Prostate gland (tissue), 2 donors: ENCODE data around the gene SYT2. TPM values are rescaled to one million over a fixed set of nuclear protein-coding genes. Genes with fewer than 3 reads are reported as not detected.

Experiments used
- DNase-seq: peaks from one replicate; pipeline ENCODE4 v3.0.0-alpha.2; 2019; ENCODE audit warnings: low spot score
- H3K27ac ChIP-seq, 2 donors: fragments of 200-600 bp; sonication (generic); 2 replicates each; pipeline ENCODE4 v1.5.1; 2017 to 2019
- H3K27me3 ChIP-seq: fragments of 200-600 bp; sonication (generic); replicated peaks from 2 replicates; pipeline ENCODE4 v1.5.1; 2019; ENCODE audit not compliant: insufficient read depth
- H3K36me3 ChIP-seq, 2 donors: fragments of 200-600 bp; sonication (generic); 1 replicate in 1 of 2; 2 replicates in 1 of 2; pipeline versions ENCODE4 v1.5.1 to v1.8.1; 2017 to 2019
- H3K4me1 ChIP-seq: fragments of 200-600 bp; sonication (generic); replicated peaks from 2 replicates; pipeline ENCODE4 v1.5.1; 2019
- H3K4me3 ChIP-seq, 2 donors: fragments of 200-600 bp; sonication (generic); 2 replicates each; pipeline ENCODE4 v1.5.1; 2017 to 2019
- H3K9me3 ChIP-seq: fragments of 200-600 bp; sonication (generic); 2 replicates; pipeline ENCODE4 v1.5.1; 2017
- POLR2A ChIP-seq: fragments of 450-650 bp; IDR thresholded peaks from one replicate; pipeline ENCODE4 v1.6.1; 2016; ENCODE audit warnings: antibody characterized with exemption, mild to moderate bottlenecking
- POLR2AphosphoS5 ChIP-seq: sonication (generic); formaldehyde crosslinking; IDR thresholded peaks from one replicate; pipeline ENCODE4 v1.6.1; 2017; ENCODE audit warnings: antibody characterized with exemption
- WGBS: methylation state at CpG from one replicate; pipeline ENCODE4 v1.1.5; 2018; 5-methylcytosine and 5-hydroxymethylcytosine counted together
- intact Hi-C: fragments of 100-400 bp; cut with DNase I; formaldehyde crosslinking; loops from one replicate; pipeline ENCODE4 v1.14.2; 2022
- total RNA-seq, 2 donors: library from RNA; depleted of rRNA; stranded (reverse); fragments of >200 nt; gene quantifications; one replicate each; pipeline ENCODE4 v1.1.0, GENCODE V29; 2016
- TF ChIP-seq, protein P1 (sequence below), 4 experiments: fragments of 200-600 bp in 2 of 4; fragments of 450-650 bp in 2 of 4; sonication (generic) in 2 of 4; IDR thresholded peaks; 1 replicate in 3 of 4; 2 replicates in 1 of 4; pipeline ENCODE4 v1.5.1; 2016 to 2019; ENCODE audit warnings: antibody characterized with exemption in 4 of 4, mild to moderate bottlenecking in 2 of 4, moderate library complexity in 2 of 4

Gene SYT2
- total RNA-seq, 2 donors from 2014 or later, result 0.09 to 7.1 TPM

DNA sequence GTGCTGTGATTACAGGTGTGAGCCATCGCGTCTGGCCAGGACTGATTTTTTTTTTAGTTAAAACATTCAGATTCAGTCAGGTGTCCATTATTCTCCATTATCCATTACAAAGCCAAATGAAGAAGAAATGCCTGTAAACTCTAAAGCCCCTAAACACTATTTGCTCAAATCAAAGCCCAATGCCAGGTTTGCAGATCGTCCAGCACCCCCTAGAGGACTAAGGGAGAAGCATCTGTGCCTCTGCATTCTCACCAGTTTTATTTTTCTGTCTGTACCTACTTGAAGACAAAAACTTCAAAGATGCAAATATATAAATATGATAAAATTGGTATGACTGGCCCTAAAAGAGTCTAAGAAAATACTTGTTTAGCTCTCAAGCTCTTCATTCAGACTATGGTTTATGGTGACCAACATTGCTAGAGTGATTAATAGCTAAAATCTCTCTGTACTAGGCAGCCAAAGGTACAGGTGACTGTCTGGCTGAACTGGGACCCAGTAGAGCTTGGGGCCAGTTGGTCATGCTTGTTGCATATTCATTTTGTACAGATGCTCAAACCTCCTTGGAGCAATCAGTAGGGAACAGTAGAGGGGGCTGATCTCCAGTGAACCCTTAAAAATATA is 138.4 kb downstream of the SYT2 start:
- intact Hi-C loops, result no loop called here
- H3K4me1 ChIP-seq, result peaks cover 8% of the 10 kb centered on the region
- no peak for DNase-seq
- WGBS, result 62% methylated on average over 3 of the region's 3 CpGs
- no peaks in the 10 kb centered on the region for H3K9me3 ChIP-seq
- H3K4me3 ChIP-seq, result no peak overlapping the region
- TF ChIP-seq, protein P1, sequence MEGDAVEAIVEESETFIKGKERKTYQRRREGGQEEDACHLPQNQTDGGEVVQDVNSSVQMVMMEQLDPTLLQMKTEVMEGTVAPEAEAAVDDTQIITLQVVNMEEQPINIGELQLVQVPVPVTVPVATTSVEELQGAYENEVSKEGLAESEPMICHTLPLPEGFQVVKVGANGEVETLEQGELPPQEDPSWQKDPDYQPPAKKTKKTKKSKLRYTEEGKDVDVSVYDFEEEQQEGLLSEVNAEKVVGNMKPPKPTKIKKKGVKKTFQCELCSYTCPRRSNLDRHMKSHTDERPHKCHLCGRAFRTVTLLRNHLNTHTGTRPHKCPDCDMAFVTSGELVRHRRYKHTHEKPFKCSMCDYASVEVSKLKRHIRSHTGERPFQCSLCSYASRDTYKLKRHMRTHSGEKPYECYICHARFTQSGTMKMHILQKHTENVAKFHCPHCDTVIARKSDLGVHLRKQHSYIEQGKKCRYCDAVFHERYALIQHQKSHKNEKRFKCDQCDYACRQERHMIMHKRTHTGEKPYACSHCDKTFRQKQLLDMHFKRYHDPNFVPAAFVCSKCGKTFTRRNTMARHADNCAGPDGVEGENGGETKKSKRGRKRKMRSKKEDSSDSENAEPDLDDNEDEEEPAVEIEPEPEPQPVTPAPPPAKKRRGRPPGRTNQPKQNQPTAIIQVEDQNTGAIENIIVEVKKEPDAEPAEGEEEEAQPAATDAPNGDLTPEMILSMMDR (IDR thresholded peaks at IDR 0.05), result peak; percentile 29 to 59 (median 46)
- TF ChIP-seq POLR2AphosphoS5, result no peak
- TF ChIP-seq POLR2A, result no peak
- peak overlapping the region in 1 of 2 donors; percentile 40 for H3K27ac ChIP-seq
- H3K36me3 ChIP-seq, result no peaks in the 10 kb centered on the region
- H3K27me3 ChIP-seq, result no peaks in the 10 kb centered on the region

GRCh38 chr1:202569393-202570322 is 140.6 kb downstream of the SYT2 start:
- H3K27me3 ChIP-seq, result no peaks in the 10 kb centered on the region
- peak overlapping the region; percentile 0 to 34 for H3K27ac ChIP-seq
- no peaks in the 10 kb centered on the region for H3K36me3 ChIP-seq
- H3K4me3 ChIP-seq, result no peak overlapping the region
- H3K4me1 ChIP-seq, result peaks cover 12% of the 10 kb centered on the region
- DNase-seq, result no peak
- H3K9me3 ChIP-seq, result no peaks in the 10 kb centered on the region
- intact Hi-C loops, result no loop called here
- TF ChIP-seq, protein P1 (IDR thresholded peaks at IDR 0.05), result no peak
- no peak for TF ChIP-seq POLR2AphosphoS5
- no peak for TF ChIP-seq POLR2A

GRCh38 chr1:202568826-202569225 is 141.4 kb downstream of the SYT2 start:
- Histone ChIP-seq H3K36me3 (no peaks in the 10 kb centered on the region), H3K27me3 (no peaks in the 10 kb centered on the region), H3K9me3 (no peaks in the 10 kb centered on the region), H3K4me3 (no peak overlapping the region), H3K4me1 (peaks cover 12% of the 10 kb centered on the region), H3K27ac (peak overlapping the region; percentile 0 to 34)
- no peak for DNase-seq
- intact Hi-C loops, result no loop called here
- WGBS, result 48% methylated on average over 4 of the region's 4 CpGs
- TF ChIP-seq, protein P1 (IDR thresholded peaks at IDR 0.05), result no peak
- peak; percentile 50 for TF ChIP-seq POLR2AphosphoS5

DNA sequence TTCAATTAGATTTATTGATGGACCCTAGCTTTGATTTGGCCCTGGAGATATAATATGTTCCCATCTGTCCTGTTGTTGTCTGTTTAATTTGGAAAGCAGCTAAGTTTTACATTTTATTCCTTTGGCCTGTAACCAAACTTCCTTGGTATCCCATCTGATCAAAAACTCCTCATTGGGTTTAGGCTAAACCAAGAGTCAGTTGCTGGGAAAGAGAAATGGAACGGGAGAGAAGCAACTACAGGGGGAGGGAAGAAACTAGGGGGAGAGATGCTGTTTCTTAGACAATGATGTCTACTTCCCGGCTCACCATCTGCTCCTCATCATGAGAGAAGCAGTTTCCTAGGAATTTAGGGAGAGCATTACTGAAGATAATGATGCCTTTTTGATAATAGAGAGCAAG is 141.8 kb downstream of the SYT2 start:
- H3K27ac ChIP-seq, result peak overlapping the region; percentile 0 to 44
- H3K9me3 ChIP-seq, result no peaks in the 10 kb centered on the region
- H3K4me3 ChIP-seq, result no peak overlapping the region
- TF ChIP-seq, protein P1 (IDR thresholded peaks at IDR 0.05), result no peak
- TF ChIP-seq POLR2AphosphoS5, result no peak
- TF ChIP-seq POLR2A, result no peak
- no peaks in the 10 kb centered on the region for H3K36me3 ChIP-seq
- H3K27me3 ChIP-seq, result no peaks in the 10 kb centered on the region
- WGBS, result 45% methylated on average over 2 of the region's 2 CpGs
- intact Hi-C loops, result no loop called here
- DNase-seq, result no peak
- H3K4me1 ChIP-seq, result peaks cover 12% of the 10 kb centered on the region
